ENCODE measurements around the gene RFX4. TPM values are rescaled to one million over a fixed set of nuclear protein-coding genes. Genes with fewer than 3 reads are reported as not detected.
A peak's percentile ranks its signal among the peaks of the same experiment; 100 is the strongest.

Gene RFX4
- polyA plus RNA-seq, 2 of the 4 experiments (the other 2 are of a cell fraction) = not detected

GRCh38 chr12:106633451-106633823, 50.6 kb downstream of the RFX4 start:
- Histone ChIP-seq H3K9me3 (no peaks in the 10 kb centered on the region), H3K27ac (peak overlapping the region; percentile 60 to 84), H3K4me3 (no peak overlapping the region), H3K4me1 (peaks cover 52% of the 10 kb centered on the region), H3K4me2 (peak overlapping the region; percentile 67)
- DNase-seq (ENCODE audit: low read depth in 1 of 2, low spot score in 1 of 2) (peak; percentile 31 to 69), FAIRE-seq (peak; percentile 56), ATAC-seq (peak; percentile 84 to 86)
- ChIA-PET POLR2A (no interaction called here), CTCF (interaction anchor here (1.0 to 2.2 kb wide), 2 partner anchors 11 to 52 kb away, joined by 3 to 7 read pairs; no protein-coding TSS in a partner anchor)
- TF ChIP-seq HEYL (CRISPR knock-in tag; IDR thresholded peaks at IDR 0.05) (no peak), EHMT2 (IDR thresholded peaks at IDR 0.05; ENCODE audit: low read depth) (no peak), RFX5 (IDR thresholded peaks at IDR 0.05) (no peak), FOXS1 (CRISPR knock-in tag; IDR thresholded peaks at IDR 0.05) (no peak), CBX8 (IDR thresholded peaks at IDR 0.05) (no peak), EHF (CRISPR knock-in tag; IDR thresholded peaks at IDR 0.05) (no peak), NPAS2 (CRISPR knock-in tag; IDR thresholded peaks at IDR 0.05; ENCODE audit: borderline replicate concordance) (no peak), RNF2 (IDR thresholded peaks at IDR 0.05; ENCODE audit: borderline replicate concordance, low read depth) (no peak), CBX2 (IDR thresholded peaks at IDR 0.05; ENCODE audit: borderline replicate concordance, low read depth) (no peak), ESRRA (IDR thresholded peaks at IDR 0.05; ENCODE audit: borderline replicate concordance, low read length) (peak; percentile 47; the same call in 1 of the 2 replicates), ZFP36 (IDR thresholded peaks at IDR 0.05; ENCODE audit: borderline replicate concordance, partially characterized antibody) (no peak), PHF8 (IDR thresholded peaks at IDR 0.05; ENCODE audit: borderline replicate concordance, low read depth) (no peak), NFE2L2 (conservative IDR thresholded peaks at IDR 0.05; ENCODE audit: low read length) (no peak), TP53 (CRISPR knock-in tag; IDR thresholded peaks at IDR 0.05) (no peak), CHD4 (IDR thresholded peaks at IDR 0.05; ENCODE audit: borderline replicate concordance) (no peak), RARB (CRISPR knock-in tag; IDR thresholded peaks at IDR 0.05) (no peak), HOXB5 (CRISPR knock-in tag; IDR thresholded peaks at IDR 0.05) (no peak), MAZ (IDR thresholded peaks at IDR 0.05; ENCODE audit: borderline replicate concordance, low read depth, low read length) (no peak), ELK1 (IDR thresholded peaks at IDR 0.05; ENCODE audit: low read depth, low read length) (no peak), ZC3H11A (IDR thresholded peaks at IDR 0.05) (no peak), EP300 (IDR thresholded peaks at IDR 0.05) (0 out of 5 replicates have a peak, but pooled peaks have one; percentile 13 to 17), RAD21 (conservative IDR thresholded peaks at IDR 0.05 in 1 of 2, IDR thresholded peaks at IDR 0.05 in 1 of 2) (no peak; a peak in 1 of 5 replicates), JUNB (IDR thresholded peaks at IDR 0.05) (peak; percentile 83), ATOH8 (CRISPR knock-in tag; IDR thresholded peaks at IDR 0.05; ENCODE audit: low read depth) (no peak), FOSL2 (IDR thresholded peaks at IDR 0.05) (peak; percentile 77), FOSL2 (CRISPR knock-in tag; IDR thresholded peaks at IDR 0.05) (peak; percentile 81), KDM1A (IDR thresholded peaks at IDR 0.05; ENCODE audit: low read depth) (no peak), SMC3 (IDR thresholded peaks at IDR 0.05) (no peak), GATA3 (IDR thresholded peaks at IDR 0.05; ENCODE audit: borderline replicate concordance) (peak; percentile 61; the same call in 1 of the 2 replicates), POLR2A (IDR thresholded peaks at IDR 0.05; ENCODE audit: low read length) (no peak), RCOR1 (IDR thresholded peaks at IDR 0.05; ENCODE audit: low read depth, low read length) (no peak), JUN (IDR thresholded peaks at IDR 0.05) (no peak; a peak in 1 of 5 replicates), ZSCAN20 (CRISPR knock-in tag; IDR thresholded peaks at IDR 0.05) (no peak), MYC (IDR thresholded peaks at IDR 0.05; ENCODE audit: borderline replicate concordance, low read length) (no peak), MAX (IDR thresholded peaks at IDR 0.05) (peak; percentile 48; the same call in 1 of the 2 replicates)
- TF ChIP-seq, protein P1, sequence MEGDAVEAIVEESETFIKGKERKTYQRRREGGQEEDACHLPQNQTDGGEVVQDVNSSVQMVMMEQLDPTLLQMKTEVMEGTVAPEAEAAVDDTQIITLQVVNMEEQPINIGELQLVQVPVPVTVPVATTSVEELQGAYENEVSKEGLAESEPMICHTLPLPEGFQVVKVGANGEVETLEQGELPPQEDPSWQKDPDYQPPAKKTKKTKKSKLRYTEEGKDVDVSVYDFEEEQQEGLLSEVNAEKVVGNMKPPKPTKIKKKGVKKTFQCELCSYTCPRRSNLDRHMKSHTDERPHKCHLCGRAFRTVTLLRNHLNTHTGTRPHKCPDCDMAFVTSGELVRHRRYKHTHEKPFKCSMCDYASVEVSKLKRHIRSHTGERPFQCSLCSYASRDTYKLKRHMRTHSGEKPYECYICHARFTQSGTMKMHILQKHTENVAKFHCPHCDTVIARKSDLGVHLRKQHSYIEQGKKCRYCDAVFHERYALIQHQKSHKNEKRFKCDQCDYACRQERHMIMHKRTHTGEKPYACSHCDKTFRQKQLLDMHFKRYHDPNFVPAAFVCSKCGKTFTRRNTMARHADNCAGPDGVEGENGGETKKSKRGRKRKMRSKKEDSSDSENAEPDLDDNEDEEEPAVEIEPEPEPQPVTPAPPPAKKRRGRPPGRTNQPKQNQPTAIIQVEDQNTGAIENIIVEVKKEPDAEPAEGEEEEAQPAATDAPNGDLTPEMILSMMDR (IDR thresholded peaks at IDR 0.05) = no peak
- TF ChIP-seq, protein P2, sequence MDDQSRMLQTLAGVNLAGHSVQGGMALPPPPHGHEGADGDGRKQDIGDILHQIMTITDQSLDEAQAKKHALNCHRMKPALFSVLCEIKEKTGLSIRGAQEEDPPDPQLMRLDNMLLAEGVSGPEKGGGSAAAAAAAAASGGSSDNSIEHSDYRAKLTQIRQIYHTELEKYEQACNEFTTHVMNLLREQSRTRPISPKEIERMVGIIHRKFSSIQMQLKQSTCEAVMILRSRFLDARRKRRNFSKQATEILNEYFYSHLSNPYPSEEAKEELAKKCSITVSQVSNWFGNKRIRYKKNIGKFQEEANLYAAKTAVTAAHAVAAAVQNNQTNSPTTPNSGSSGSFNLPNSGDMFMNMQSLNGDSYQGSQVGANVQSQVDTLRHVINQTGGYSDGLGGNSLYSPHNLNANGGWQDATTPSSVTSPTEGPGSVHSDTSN (IDR thresholded peaks at IDR 0.05) = no peak
- 52% methylated on average over 1 of the region's 1 CpG for WGBS (ENCODE audit: missing lambda C conversion rate)

All from A549 (cell line).